ENCODE measurements around the gene SPATA21.

The SPATA21 gene

DNA sequence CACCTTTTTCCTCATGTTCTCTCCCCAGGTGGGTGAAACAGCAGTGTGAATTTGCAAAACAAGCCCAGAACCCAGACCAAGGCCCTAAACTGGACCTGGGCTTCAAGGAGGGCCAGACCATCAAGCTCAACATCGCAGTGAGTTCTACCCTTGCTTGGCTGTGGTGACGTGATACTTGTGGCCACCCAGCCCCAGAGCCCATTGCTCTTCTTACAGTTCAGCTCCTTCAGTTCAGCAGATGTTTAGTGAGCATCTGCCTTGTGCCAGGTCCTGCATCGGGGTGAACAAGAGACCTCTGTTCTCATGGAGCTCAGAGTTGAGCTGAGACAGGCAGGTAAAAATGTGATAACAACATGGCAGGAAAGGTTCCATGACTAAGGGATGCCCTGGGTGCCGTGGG, 11.8 kb upstream of the SPATA21 start:
- H3K27me3 Mint-ChIP-seq (ENCODE audit: low read depth), result no peaks in the 10 kb centered on the region
- TF ChIP-seq, protein P1, sequence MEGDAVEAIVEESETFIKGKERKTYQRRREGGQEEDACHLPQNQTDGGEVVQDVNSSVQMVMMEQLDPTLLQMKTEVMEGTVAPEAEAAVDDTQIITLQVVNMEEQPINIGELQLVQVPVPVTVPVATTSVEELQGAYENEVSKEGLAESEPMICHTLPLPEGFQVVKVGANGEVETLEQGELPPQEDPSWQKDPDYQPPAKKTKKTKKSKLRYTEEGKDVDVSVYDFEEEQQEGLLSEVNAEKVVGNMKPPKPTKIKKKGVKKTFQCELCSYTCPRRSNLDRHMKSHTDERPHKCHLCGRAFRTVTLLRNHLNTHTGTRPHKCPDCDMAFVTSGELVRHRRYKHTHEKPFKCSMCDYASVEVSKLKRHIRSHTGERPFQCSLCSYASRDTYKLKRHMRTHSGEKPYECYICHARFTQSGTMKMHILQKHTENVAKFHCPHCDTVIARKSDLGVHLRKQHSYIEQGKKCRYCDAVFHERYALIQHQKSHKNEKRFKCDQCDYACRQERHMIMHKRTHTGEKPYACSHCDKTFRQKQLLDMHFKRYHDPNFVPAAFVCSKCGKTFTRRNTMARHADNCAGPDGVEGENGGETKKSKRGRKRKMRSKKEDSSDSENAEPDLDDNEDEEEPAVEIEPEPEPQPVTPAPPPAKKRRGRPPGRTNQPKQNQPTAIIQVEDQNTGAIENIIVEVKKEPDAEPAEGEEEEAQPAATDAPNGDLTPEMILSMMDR (IDR thresholded peaks at IDR 0.05; ENCODE audit: unreplicated experiment in 3 of 3), result no peak

DNA sequence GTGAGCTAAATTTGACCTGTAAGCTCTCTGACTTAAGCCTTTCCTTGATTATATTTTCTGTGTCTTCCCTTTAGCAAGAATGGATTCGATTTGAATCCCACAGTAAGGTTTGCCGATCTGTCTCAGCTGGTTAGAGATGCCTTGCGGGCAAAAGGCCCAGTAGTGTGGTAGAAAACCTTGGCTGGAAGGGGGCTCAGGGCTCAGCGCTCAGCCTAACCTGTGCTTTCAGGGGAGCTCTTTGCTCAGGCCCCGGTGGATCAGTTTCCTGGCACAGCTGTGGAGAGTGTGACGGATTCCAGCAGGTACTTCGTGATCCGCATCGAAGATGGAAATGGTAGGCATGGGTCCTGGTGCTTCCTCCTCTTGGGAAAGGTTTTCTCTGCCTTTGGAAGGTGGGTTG, 10.4 kb upstream of the SPATA21 start:
- H3K4me1 Mint-ChIP-seq, result peaks cover 4% of the 10 kb centered on the region
- H3K4me3 Mint-ChIP-seq, result no peak overlapping the region
- no peak overlapping the region for H3K27ac Mint-ChIP-seq
- H3K27me3 Mint-ChIP-seq (ENCODE audit: low read depth), result no peaks in the 10 kb centered on the region
- TF ChIP-seq, protein P1 (IDR thresholded peaks at IDR 0.05; ENCODE audit: unreplicated experiment in 3 of 3), result no peak
- H3K36me3 Mint-ChIP-seq (ENCODE audit: low read depth), result peaks cover 67% of the 10 kb centered on the region
- H3K9me3 Mint-ChIP-seq, result no peaks in the 10 kb centered on the region

More for the DNA sequence above, 11.8 kb upstream of the SPATA21 start:
- Mint-ChIP-seq H3K4me1 (no peaks in the 10 kb centered on the region), H3K36me3 (ENCODE audit: low read depth) (peaks cover 65% of the 10 kb centered on the region), H3K9me3 (no peaks in the 10 kb centered on the region), H3K4me3 (no peak overlapping the region), H3K27ac (no peak overlapping the region)

DNA sequence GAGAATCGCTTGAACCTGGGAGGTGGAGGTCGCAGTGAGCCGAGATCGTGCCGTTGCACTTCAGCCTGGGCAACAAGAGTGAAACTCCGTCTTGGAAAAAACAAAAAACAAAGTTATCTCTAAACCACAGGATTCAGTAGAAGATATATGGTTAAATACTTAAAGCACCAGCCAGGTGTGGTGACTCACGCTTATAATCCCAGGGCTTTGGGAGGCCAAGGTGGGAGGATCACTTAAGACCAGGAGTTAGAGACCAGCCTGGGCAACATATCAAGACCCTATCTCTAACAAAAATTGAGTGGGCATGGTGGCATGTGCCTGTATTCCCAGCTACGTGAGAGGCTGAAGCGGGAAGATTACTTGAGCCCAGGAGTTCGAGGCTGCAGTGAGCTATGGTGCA, 8.9 kb upstream of the SPATA21 start:
- Mint-ChIP-seq H3K9me3 (no peaks in the 10 kb centered on the region), H3K27me3 (ENCODE audit: low read depth) (no peaks in the 10 kb centered on the region), H3K27ac (no peak overlapping the region), H3K4me1 (peaks cover 10% of the 10 kb centered on the region), H3K4me3 (no peak overlapping the region), H3K36me3 (ENCODE audit: low read depth) (peaks cover 57% of the 10 kb centered on the region)
- TF ChIP-seq, protein P1 (IDR thresholded peaks at IDR 0.05; ENCODE audit: unreplicated experiment in 3 of 3), result no peak

DNA sequence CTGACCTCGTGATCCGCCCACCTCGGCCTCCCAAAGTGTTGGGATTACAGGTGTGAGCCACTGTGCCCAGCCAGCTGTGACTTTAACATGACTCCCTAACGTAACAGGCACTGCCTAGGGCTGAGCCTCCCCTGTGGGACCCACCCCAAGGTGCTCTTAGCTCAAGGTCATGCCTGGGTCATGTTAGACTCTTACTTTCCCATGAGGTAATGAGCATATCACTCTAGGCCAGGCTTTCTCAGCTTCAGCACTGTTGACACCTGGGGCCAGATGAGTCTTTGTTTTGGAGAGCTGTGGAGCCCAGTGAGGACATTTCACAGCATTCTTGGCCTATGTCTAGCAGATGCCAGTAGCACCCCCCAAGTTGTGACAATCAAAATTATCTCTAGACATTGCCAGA, 7.8 kb upstream of the SPATA21 start:
- Mint-ChIP-seq H3K4me1 (peaks cover 17% of the 10 kb centered on the region), H3K4me3 (no peak overlapping the region), H3K9me3 (no peaks in the 10 kb centered on the region), H3K27ac (no peak overlapping the region), H3K36me3 (ENCODE audit: low read depth) (peaks cover 52% of the 10 kb centered on the region), H3K27me3 (ENCODE audit: low read depth) (no peaks in the 10 kb centered on the region)
- TF ChIP-seq, protein P1 (IDR thresholded peaks at IDR 0.05; ENCODE audit: unreplicated experiment in 3 of 3), result no peak

DNA sequence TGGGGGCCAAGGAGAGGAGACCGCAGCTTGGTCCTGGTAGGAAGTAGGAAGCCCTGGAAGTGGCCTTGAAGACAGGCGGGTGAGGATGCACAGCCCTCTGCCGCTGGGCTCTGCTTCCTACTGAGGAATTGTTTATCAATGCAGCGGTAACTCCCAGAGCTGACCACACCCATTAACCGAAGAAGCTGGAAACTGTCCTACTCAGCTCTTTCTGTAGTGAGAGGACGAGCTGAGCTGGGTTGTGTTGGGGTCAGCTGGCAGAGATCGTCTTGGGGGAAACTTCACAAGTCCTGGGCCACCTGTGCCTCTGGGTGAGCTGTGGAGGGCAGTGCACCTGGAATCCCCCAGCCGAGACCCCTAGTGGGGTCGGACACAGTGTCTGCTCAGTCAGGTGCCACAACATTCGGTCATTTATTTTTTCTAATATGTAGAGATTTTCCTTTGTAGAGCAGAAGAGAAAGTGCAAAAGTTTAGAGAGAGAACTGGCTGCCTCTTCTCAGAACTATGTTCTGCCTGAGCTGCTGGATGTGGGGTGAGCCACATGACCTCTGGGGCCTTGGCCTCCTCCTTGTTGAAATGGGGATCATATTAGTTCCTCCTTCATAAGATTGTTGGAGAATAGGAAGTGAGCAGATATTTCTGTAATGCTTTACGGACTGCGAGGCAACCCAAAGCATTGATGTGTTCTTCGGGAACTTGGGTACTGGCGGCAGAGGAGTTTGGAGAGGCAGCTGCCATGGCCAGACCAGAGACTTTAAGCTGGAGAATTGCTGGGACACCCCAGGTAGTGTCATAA, 6.9 kb upstream of the SPATA21 start:
- Mint-ChIP-seq H3K27ac (peak overlapping the region; percentile 64 to 93 (median 80)), H3K4me1 (peaks cover 19% of the 10 kb centered on the region), H3K4me3 (peak overlapping the region; percentile 58 to 68 (median 66)), H3K27me3 (ENCODE audit: low read depth) (no peaks in the 10 kb centered on the region), H3K36me3 (ENCODE audit: low read depth) (peaks cover 43% of the 10 kb centered on the region), H3K9me3 (no peaks in the 10 kb centered on the region)
- TF ChIP-seq, protein P1 (IDR thresholded peaks at IDR 0.05; ENCODE audit: unreplicated experiment in 3 of 3), result no peak

DNA sequence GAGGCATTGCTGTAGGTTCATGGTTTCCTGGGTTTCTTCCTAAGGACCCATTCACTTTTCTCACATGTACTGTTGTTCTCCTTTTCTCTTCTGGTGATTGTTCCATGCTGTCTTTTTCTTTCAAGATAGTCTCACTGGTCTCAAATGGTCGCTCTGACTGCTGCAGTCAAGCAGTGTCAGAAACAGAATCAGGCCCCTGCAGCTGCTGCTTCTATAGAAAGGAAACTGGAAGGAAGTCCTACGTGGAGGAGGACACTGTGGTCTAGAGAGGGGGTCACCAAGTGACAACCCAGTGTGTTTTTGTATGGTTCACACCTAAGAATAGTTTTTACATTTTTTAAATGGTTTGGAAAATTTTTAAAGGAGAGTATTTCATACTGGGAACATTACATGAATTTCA, 5.7 kb upstream of the SPATA21 start:
- Mint-ChIP-seq H3K4me3 (peak overlapping the region; percentile 67 to 95 (median 76)), H3K9me3 (no peaks in the 10 kb centered on the region), H3K36me3 (ENCODE audit: low read depth) (peaks cover 30% of the 10 kb centered on the region), H3K27me3 (ENCODE audit: low read depth) (no peaks in the 10 kb centered on the region), H3K27ac (peak overlapping the region; percentile 11 to 63 (median 28)), H3K4me1 (peaks cover 19% of the 10 kb centered on the region)
- TF ChIP-seq, protein P1 (IDR thresholded peaks at IDR 0.05; ENCODE audit: unreplicated experiment in 3 of 3), result no peak

Measured in nephron (organoid).